ENCODE data around the gene RNASET2. TPM values are rescaled to one million over a fixed set of nuclear protein-coding genes. Genes with fewer than 3 reads are reported as not detected.

RNASET2 gene, protein sequence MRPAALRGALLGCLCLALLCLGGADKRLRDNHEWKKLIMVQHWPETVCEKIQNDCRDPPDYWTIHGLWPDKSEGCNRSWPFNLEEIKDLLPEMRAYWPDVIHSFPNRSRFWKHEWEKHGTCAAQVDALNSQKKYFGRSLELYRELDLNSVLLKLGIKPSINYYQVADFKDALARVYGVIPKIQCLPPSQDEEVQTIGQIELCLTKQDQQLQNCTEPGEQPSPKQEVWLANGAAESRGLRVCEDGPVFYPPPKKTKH
- 12.5 and 34.1 TPM in 2 replicates for total RNA-seq

DNA sequence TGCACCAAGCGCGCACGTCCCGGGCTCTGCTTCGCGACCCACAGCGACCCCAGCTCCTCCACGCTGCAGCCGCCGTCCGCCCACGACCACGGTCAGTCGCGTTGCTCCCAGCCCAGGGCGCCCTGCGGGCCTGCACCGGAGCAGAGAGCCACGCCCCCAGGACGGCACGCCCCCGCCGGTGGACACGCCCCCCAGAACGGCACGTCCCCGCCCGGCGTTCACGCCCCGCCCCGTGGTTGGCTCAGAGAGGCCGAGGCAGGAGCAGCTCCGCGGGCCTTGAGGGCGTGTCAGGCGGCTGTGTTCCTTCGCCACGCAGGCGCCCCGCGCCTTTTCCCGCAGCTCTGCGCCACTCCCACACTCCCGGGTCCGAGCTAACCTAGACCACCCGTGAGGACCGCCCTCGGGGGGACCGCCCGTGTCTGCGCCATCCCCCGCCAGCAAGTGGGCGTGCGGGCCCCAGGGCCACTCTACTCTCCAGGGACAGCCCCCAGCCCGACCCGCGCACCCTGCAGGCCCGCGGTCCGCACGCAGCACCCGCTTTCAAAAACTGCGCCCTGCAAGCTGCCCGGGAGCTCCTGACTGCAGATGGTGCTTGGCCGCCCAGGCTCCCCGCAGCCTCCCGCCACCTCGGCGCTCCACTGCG, at the start of gene RNASET2:
Gene RNASET2 (minus strand): TSS at position 107 of the 643 bp plus-strand sequence. CDS start 368 bp downstream, outside the sequence.

DNA sequence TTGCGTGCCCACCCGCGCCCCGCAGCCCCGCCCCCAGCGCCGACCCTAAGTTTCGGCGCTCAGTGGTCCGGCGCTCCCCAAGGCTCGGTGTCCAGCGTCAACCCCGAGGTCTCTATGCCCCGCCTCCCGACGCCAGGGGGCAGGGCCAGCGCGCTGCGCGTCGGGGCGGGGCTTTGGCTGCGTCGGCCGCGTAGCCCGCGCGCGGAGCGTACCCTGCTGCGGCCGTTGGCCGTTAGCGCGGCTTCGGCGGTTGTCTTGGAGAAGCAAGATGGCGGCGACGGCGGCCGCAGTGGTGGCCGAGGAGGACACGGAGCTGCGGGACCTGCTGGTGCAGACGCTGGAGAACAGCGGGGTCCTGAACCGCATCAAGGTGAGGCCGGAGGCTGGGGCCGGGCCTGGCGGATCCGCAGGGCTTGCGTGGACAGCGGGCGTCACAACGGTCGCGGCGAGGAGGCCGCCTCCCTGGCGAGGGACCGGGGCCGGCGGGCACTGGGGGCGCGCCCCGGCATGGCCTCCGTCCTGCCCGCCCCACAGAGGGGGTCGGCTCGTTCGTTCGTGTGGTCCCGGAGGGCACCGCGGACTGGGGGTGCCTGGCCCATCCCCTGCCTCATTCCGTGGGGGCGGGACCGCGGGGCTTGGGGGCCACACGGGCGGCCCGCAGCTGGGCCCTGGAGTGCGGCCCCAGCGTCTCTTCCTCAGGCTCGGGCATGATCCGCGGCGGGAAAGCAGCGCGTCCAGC, 43.0 kb upstream of the RNASET2 start, which contains the start of gene CEP43:
Gene CEP43 (plus strand): TSS at position 253 of the 739 bp plus-strand sequence. CDS start 16 bp downstream, at position 269.

Other genes starting within 250 kb of the RNASET2 start
- gene CEP43, start 42.8 kb upstream of the RNASET2 start, total RNA-seq = 6.1 and 10.7 TPM in 2 replicates
- gene CCR6, start 166.5 kb upstream of the RNASET2 start, total RNA-seq = not detected in 2 replicates
- not detected in 2 replicates for gene GPR31, start 201.4 kb upstream of the RNASET2 start, total RNA-seq